Camera-type eye (tissue), 1 donor: ENCODE data around the gene PTN. TPM values are rescaled to one million over a fixed set of nuclear protein-coding genes. Genes with fewer than 3 reads are reported as not detected.

Experiments
- total RNA-seq: library from RNA; depleted of rRNA; stranded (reverse); fragments of >200 nt; gene quantifications from one replicate; pipeline ENCODE4 v1.2.3, GENCODE V29; 2014

Gene PTN
- total RNA-seq: 162 TPM

GRCh38 chr7:137343281-137343841 is at the start of gene PTN:
Gene PTN (minus strand): TSS chr7:137343733. CDS start chr7:137254973, 88,760 bp downstream.

